ENCODE results near the gene STAM. TPM values are rescaled to one million over a fixed set of nuclear protein-coding genes. Genes with fewer than 3 reads are reported as not detected.

STAM gene
- total and polyA plus RNA-seq, 9 of the 15 experiments (the other 6 are each of a cell fraction or from before 2014, with no cell fraction given) = 13.8 to 33.5 (median 26.4) TPM

- TF ChIP-seq AFF1 (IDR thresholded peaks at IDR 0.05; ENCODE audit: low read depth in 1 of 2, partially characterized antibody in 2 of 2) (no peak), ZNF133 (CRISPR knock-in tag; IDR thresholded peaks at IDR 0.05) (no peak), SMAD2 (IDR thresholded peaks at IDR 0.05; ENCODE audit: low read depth, low read length) (no peak), FOXK2 (conservative IDR thresholded peaks at IDR 0.05 in 1 of 2, IDR thresholded peaks at IDR 0.05 in 1 of 2; ENCODE audit: low read depth in 2 of 2) (peak; percentile 29 to 68; a peak in 2 of 4 replicates), ETS1 (conservative IDR thresholded peaks at IDR 0.05; ENCODE audit: control insufficient read depth, low read depth, low read length) (no peak), MXI1 (IDR thresholded peaks at IDR 0.05; ENCODE audit: low read depth, low read length) (no peak), ID3 (CRISPR knock-in tag; IDR thresholded peaks at IDR 0.05) (no peak), ID3 (tag; IDR thresholded peaks at IDR 0.05) (no peak), ZNF57 (CRISPR knock-in tag; IDR thresholded peaks at IDR 0.05) (no peak), NR0B1 (IDR thresholded peaks at IDR 0.05; ENCODE audit: partially characterized antibody) (no peak)
- TF ChIP-seq, protein P1, sequence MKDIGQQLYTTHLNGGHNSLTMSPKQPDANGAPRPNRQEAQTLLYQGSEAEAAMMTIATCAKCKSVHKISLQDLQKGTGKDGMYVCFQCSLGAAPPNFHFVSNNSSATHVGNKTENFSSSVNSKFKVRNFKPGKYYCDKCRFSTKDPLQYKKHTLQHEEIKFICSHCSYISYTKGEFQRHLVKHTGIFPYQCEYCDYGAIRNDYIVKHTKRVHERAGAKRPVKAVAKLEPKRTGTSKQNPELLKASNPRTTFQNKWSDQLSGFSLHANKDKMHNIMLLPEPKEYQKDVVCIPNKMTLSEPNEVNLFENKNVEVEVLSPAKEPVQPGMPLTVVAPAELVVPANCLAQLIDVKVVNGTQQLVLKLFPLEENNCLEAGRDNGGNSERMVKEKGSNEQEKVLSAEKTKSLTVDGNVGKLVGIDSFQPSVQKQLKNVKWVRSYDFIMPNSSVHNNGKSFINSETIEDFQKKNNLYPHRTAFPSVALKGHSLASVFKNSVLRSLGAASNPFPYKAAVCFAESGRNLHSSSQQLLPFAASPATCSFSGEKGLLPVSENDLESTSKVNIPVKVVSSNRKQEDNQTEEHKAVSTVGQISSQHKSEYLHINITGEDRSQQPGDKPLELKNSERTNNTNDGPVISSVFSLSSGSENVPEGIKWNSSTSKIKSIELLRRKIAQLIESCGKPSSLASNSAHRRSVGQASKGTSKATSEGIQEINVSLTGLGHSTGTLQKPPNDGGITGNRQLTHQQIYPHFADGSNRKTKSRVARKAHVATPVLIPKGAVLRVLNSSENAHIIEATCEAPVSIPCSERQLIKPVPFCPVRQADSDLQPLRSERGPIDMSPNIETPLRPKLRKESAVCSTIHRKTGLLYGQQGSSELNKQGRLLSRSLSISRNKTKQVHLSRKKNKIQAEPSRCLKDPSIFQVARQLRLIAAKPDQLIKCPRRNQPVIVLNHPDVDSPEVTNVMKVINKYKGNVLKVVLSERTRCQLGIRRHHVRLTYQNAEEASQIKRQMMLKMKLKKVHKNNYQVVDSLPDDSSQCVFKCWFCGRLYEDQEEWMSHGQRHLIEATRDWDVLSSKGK (CRISPR knock-in tag; IDR thresholded peaks at IDR 0.05) = no peak
- TF ChIP-seq, protein P2, sequence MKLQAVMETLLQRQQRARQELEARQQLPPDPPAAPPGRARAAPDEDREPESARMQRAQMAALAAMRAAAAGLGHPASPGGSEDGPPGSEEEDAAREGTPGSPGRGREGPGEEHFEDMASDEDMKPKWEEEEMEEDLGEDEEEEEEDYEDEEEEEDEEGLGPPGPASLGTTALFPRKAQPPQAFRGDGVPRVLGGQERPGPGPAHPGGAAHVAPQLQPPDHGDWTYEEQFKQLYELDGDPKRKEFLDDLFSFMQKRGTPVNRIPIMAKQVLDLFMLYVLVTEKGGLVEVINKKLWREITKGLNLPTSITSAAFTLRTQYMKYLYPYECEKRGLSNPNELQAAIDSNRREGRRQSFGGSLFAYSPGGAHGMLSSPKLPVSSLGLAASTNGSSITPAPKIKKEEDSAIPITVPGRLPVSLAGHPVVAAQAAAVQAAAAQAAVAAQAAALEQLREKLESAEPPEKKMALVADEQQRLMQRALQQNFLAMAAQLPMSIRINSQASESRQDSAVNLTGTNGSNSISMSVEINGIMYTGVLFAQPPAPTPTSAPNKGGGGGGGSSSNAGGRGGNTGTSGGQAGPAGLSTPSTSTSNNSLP (IDR thresholded peaks at IDR 0.05; ENCODE audit: borderline replicate concordance, low read depth, low read length) = peak; percentile 63; the same call in 1 of the 2 replicates
These were observed 93.3 kb downstream of the STAM start (continued) for GRCh38 chr10:17737027-17737965.
